H9 (cell line): ENCODE measurements around the gene PRH1. TPM values are rescaled to one million over a fixed set of nuclear protein-coding genes. Genes with fewer than 3 reads are reported as not detected.

ENCODE experiments used
- DNase-seq: peaks from one replicate; pipeline ENCODE4 v3.0.0-alpha.2; 2017
- H2AFZ ChIP-seq: one replicate; pipeline ENCODE4 v1.6.1; 2013; ENCODE audit warnings: mild to moderate bottlenecking, low read length, control low read depth, moderate library complexity
- H2AK5ac ChIP-seq: 2 replicates; pipeline ENCODE4 v1.6.1; 2013; ENCODE audit warnings: low read length, control low read depth, mixed read lengths; ENCODE audit not compliant: insufficient read length
- H2BK120ac ChIP-seq: one replicate; pipeline ENCODE4 v1.6.1; 2013; ENCODE audit warnings: low read depth, mild to moderate bottlenecking, low read length, control low read depth, inconsistent platforms; ENCODE audit not compliant: poor library complexity, severe bottlenecking
- H2BK12ac ChIP-seq: 2 replicates; pipeline ENCODE4 v1.6.1; 2013; ENCODE audit warnings: low read length, control low read depth, mixed read lengths, low read depth; ENCODE audit not compliant: insufficient read length
- H2BK15ac ChIP-seq: 2 replicates; pipeline ENCODE4 v1.6.1; 2013; ENCODE audit warnings: low read depth, low read length, control low read depth
- H2BK20ac ChIP-seq: one replicate; pipeline ENCODE4 v1.6.1; 2013; ENCODE audit warnings: low read depth, mild to moderate bottlenecking, low read length, control low read depth, inconsistent platforms; ENCODE audit not compliant: poor library complexity, severe bottlenecking
- H2BK5ac ChIP-seq: 2 replicates; pipeline ENCODE4 v1.6.1; 2013; ENCODE audit warnings: low read length, control low read depth, mixed read lengths; ENCODE audit not compliant: insufficient read length
- H3K14ac ChIP-seq: 2 replicates; pipeline ENCODE4 v1.6.1; 2013; ENCODE audit warnings: low read length, control low read depth; ENCODE audit not compliant: insufficient read depth
- H3K18ac ChIP-seq: 2 replicates; pipeline ENCODE4 v1.6.1; 2013; ENCODE audit warnings: low read depth, mild to moderate bottlenecking, mixed read lengths, low read length, control low read depth; ENCODE audit not compliant: insufficient read length
- H3K23ac ChIP-seq: 2 replicates; pipeline ENCODE4 v1.6.1; 2013; ENCODE audit warnings: low read length, control low read depth, mixed read lengths, low read depth; ENCODE audit not compliant: insufficient read length
- H3K23me2 ChIP-seq: 2 replicates; pipeline ENCODE4 v1.6.1; 2013; ENCODE audit warnings: low read depth, mild to moderate bottlenecking, mixed read lengths, low read length, control low read depth; ENCODE audit not compliant: insufficient read length, poor library complexity, severe bottlenecking
- H3K27ac ChIP-seq: 2 replicates; pipeline ENCODE4 v1.5.1; 2013; ENCODE audit warnings: low read length, control low read depth, mixed read lengths, low read depth; ENCODE audit not compliant: insufficient read length
- H3K27me3 ChIP-seq: 2 replicates; pipeline ENCODE4 v1.6.1; 2013; ENCODE audit warnings: low read length, control low read depth, inconsistent platforms; ENCODE audit not compliant: insufficient read depth
- H3K4ac ChIP-seq: 2 replicates; pipeline ENCODE4 v1.6.1; 2013; ENCODE audit warnings: low read depth, mild to moderate bottlenecking, control low read depth, inconsistent platforms, low read length, moderate library complexity
- H3K4me1 ChIP-seq: 2 replicates; pipeline ENCODE4 v1.6.1; 2013; ENCODE audit warnings: low read length, control low read depth, inconsistent platforms; ENCODE audit not compliant: insufficient read depth
- H3K4me2 ChIP-seq: 2 replicates; pipeline ENCODE4 v1.6.1; 2013; ENCODE audit warnings: low read length, control low read depth, mixed read lengths; ENCODE audit not compliant: insufficient read length, insufficient read depth
- H3K56ac ChIP-seq: 2 replicates; pipeline ENCODE4 v1.6.1; 2013; ENCODE audit warnings: low read depth, mild to moderate bottlenecking, mixed read lengths, low read length, control low read depth; ENCODE audit not compliant: insufficient read length
- H3K79me1 ChIP-seq: 2 replicates; pipeline ENCODE4 v1.6.1; 2013; ENCODE audit warnings: low read depth, mild to moderate bottlenecking, moderate library complexity, low read length, control low read depth, inconsistent platforms; ENCODE audit not compliant: insufficient read depth, poor library complexity, severe bottlenecking
- H3K79me2 ChIP-seq: 2 replicates; pipeline ENCODE4 v1.6.1; 2013; ENCODE audit warnings: low read length, control low read depth, inconsistent platforms; ENCODE audit not compliant: insufficient read depth
- H3K9ac ChIP-seq: 2 replicates; pipeline ENCODE4 v1.6.1; 2013; ENCODE audit warnings: low read length, control low read depth, mixed read lengths; ENCODE audit not compliant: insufficient read length; ENCODE audit errors: extremely low read depth
- H3K9me3 ChIP-seq: one replicate; pipeline ENCODE4 v1.6.1; 2013; ENCODE audit warnings: low read depth, low read length, inconsistent platforms; ENCODE audit not compliant: control insufficient read depth
- H3T11ph ChIP-seq: one replicate; pipeline ENCODE4 v1.6.1; 2013; ENCODE audit warnings: mild to moderate bottlenecking, low read length, control low read depth, inconsistent platforms
- H4K20me1 ChIP-seq: one replicate; pipeline ENCODE4 v1.6.1; 2013; ENCODE audit not compliant: control insufficient read depth, insufficient read length, insufficient read depth
- H4K5ac ChIP-seq: 2 replicates; pipeline ENCODE4 v1.6.1; 2013; ENCODE audit warnings: low read depth, mild to moderate bottlenecking, mixed read lengths, low read length, control low read depth; ENCODE audit not compliant: insufficient read length
- H4K8ac ChIP-seq: replicated peaks from 2 replicates; pipeline ENCODE4 v1.6.1; 2013; ENCODE audit warnings: low read length, control low read depth, mixed read lengths, low read depth; ENCODE audit not compliant: insufficient read length
- H4K91ac ChIP-seq: 2 replicates; pipeline ENCODE4 v1.6.1; 2013; ENCODE audit warnings: low read depth, mild to moderate bottlenecking, moderate library complexity, mixed read lengths, low read length, control low read depth; ENCODE audit not compliant: insufficient read length
- H3K27ac Mint-ChIP-seq, 3 experiments: 2 replicates in 2 of 3; 3 replicates in 1 of 3; pipeline ENCODE4 v1.8.0; 2020 to 2021; ENCODE audit warnings: mixed read lengths in 3 of 3, mild to moderate bottlenecking in 1 of 3, moderate library complexity in 1 of 3
- H3K27me3 Mint-ChIP-seq: 2 replicates; pipeline ENCODE4 v1.8.0; 2021; ENCODE audit warnings: low read depth, mild to moderate bottlenecking, moderate library complexity, mixed read lengths
- H3K36me3 Mint-ChIP-seq, 3 experiments: 2 replicates in 2 of 3; 3 replicates in 1 of 3; pipeline ENCODE4 v1.8.0; 2020 to 2021; ENCODE audit warnings: low read depth in 3 of 3, mixed read lengths in 3 of 3; ENCODE audit not compliant: insufficient read depth in 1 of 3
- H3K4me1 Mint-ChIP-seq, 2 experiments: 2 replicates each; pipeline ENCODE4 v1.8.0; 2020; ENCODE audit warnings: mixed read lengths in 2 of 2
- H3K4me3 Mint-ChIP-seq, 2 experiments: 2 replicates in 1 of 2; 3 replicates in 1 of 2; pipeline ENCODE4 v1.8.0; 2020 to 2021; ENCODE audit warnings: mild to moderate bottlenecking in 2 of 2, mixed read lengths in 2 of 2, moderate library complexity in 1 of 2
- H3K9me3 Mint-ChIP-seq, 2 experiments: 2 replicates in 1 of 2; 3 replicates in 1 of 2; pipeline ENCODE4 v1.8.0; 2020; ENCODE audit warnings: mild to moderate bottlenecking in 2 of 2, mixed read lengths in 2 of 2, moderate library complexity in 1 of 2
- CTCF ChIP-seq: fragments of 200-600 bp; sonication (generic); conservative IDR thresholded peaks from 3 replicates; pipeline ENCODE4 v1.8.0; 2021; ENCODE audit warnings: antibody characterized with exemption, mild to moderate bottlenecking
- WGBS: extraction: QIAGEN DNeasy Blood & Tissue Kit; methylation state at CpG from one replicate; pipeline ENCODE4 v1.1.7; 2013; ENCODE audit warnings: missing lambda C conversion rate, low lambda C conversion rate, mixed read lengths; ENCODE audit not compliant: insufficient read length; ENCODE audit errors: extremely low coverage; 5-methylcytosine and 5-hydroxymethylcytosine counted together
- total RNA-seq: library from RNA; stranded (reverse); gene quantifications from 2 replicates; pipeline ENCODE4 v1.2.1, GENCODE V29; 2021

PRH1 gene
- total RNA-seq, 1 experiment from 2014 or later, result 14.9 TPM

- Histone ChIP-seq H2BK120ac (no peak overlapping the region), H2BK20ac (no peak overlapping the region), H2BK12ac (no peak overlapping the region), H3K27me3 (no peaks in the 10 kb centered on the region), H3K14ac (no peak overlapping the region), H3K18ac (no peak overlapping the region), H3K23me2 (no peaks in the 10 kb centered on the region), H4K20me1 (no peaks in the 10 kb centered on the region), H3K56ac (no peak overlapping the region), H3K4ac (no peak overlapping the region), H4K91ac (no peak overlapping the region), H2BK15ac (no peak overlapping the region), H3K4me2 (no peak overlapping the region), H2AK5ac (no peak overlapping the region), H3T11ph (no peak overlapping the region), H3K79me2 (no peaks in the 10 kb centered on the region), H4K5ac (no peak overlapping the region), H2BK5ac (no peak overlapping the region), H3K9ac (no peak overlapping the region), H3K9me3 (no peaks in the 10 kb centered on the region), H3K4me1 (no peaks in the 10 kb centered on the region), H3K79me1 (no peaks in the 10 kb centered on the region), H3K23ac (no peak overlapping the region), H2AFZ (no peak overlapping the region), H3K27ac (no peak overlapping the region), H4K8ac (no peak overlapping the region)
- Mint-ChIP-seq H3K36me3 (peaks cover 5 to 24% (median 20%) of the 10 kb centered on the region in 3 experiments), H3K4me3 (no peak overlapping the region), H3K27me3 (no peaks in the 10 kb centered on the region), H3K27ac (no peak overlapping the region), H3K9me3 (peaks cover 6 to 9% of the 10 kb centered on the region in 2 experiments; a peak in 4 of 5 replicates), H3K4me1 (no peaks in the 10 kb centered on the region)
- WGBS, result no CpG with 5 or more reads among the region's 2 CpGs
- no peak for TF ChIP-seq CTCF
- DNase-seq, result no peak
Observed at GRCh38 chr12:10863512-10864218, 20.4 kb downstream of the PRH1 start.
